GM18511 (cell line): ENCODE results near the gene LHPP.
A peak's percentile ranks its signal among the peaks of the same experiment; 100 is the strongest.
"Not testable (repeated sequence)": the region's sequence is repeated elsewhere in the genome, so short reads cannot be mapped to it uniquely, and the experiment has no call there.

Source experiments
- ATAC-seq: cut with Tn5 transposase; IDR thresholded peaks from one replicate; pipeline ENCODE4 v1.9.1; 2021; ENCODE audit warnings: mild to moderate bottlenecking, moderate library complexity; ENCODE audit not compliant: unreplicated experiment

The LHPP gene

GRCh38 chr10:124604214-124605000 lies 142.8 kb downstream of the LHPP start:
- no peak for ATAC-seq

GRCh38 chr10:124605001-124605370 lies 143.4 kb downstream of the LHPP start:
- ATAC-seq, result no peak

DNA sequence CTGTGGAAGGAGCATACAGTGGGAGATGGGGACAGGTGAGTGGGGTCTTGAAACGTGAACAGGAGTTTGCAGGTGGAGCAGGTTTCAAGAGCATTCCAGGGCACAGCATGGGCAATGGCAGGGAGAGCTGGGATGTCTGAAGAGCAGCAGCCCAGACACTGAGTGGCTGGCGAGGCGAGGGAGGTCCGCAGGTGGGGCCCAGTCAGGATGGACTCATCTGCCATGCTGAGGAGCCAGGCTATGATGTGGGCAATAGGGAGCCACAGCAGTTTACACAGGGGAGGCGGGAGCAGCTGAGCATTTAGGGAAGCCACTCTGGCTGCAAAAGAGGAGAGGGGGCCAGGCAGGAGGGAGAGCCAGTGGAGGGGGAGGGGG lies 143.8 kb downstream of the LHPP start:
- ATAC-seq, result no peak

DNA sequence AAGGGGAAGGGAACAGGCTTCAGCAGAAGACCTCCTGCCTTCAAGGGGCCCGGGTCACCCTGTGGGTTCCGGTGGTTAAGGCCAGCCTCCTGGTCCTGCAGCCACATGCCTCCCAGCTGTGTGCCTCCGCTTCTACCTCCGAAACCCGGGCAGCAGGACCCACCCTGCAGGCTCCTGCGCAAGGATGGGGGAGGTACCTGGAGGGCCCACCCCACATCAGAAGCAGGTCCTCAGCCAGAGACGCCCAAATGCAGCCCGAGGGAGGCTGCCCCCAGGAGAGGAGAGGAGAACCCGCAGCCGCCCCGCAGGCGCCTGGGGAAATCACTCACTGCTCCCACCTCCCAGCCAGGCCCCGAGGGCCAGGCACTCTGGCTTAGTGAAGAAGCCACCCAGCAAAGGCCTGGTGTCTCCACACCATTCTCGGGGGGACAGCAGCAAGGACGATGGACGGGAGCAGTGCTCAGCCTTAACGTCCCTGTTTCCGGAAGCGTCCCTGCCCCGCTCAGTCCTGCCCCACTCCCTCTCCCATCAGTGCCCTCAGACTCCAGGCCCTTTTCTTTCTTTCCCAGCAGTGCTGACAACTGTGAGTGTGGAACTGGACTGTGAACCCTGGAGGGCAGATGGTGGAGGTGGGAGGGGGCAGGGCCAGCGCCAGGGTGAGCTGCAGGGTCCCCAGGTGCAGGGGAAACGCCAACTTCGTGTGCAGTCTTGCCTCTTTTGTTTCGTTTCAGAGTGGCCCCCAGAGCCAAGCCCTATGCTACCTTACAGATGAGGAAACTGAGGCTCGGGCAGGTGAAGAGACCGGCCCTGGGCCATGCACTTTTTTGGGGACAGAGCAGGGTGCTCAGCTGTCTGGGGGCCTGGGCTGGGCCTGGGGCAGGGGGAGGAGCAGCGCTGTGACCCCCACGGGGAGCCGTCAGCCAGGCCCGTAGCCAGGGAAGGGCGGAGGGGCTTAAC lies 144.5 kb downstream of the LHPP start:
- ATAC-seq, result no peak

- ATAC-seq, result no peak
These were observed 145.2 kb downstream of the LHPP start for GRCh38 chr10:124606822-124607221.

GRCh38 chr10:124607693-124608092 lies 146.1 kb downstream of the LHPP start:
- ATAC-seq, result no peak

GRCh38 chr10:124608093-124608721 lies 146.6 kb downstream of the LHPP start:
- no peak for ATAC-seq

DNA sequence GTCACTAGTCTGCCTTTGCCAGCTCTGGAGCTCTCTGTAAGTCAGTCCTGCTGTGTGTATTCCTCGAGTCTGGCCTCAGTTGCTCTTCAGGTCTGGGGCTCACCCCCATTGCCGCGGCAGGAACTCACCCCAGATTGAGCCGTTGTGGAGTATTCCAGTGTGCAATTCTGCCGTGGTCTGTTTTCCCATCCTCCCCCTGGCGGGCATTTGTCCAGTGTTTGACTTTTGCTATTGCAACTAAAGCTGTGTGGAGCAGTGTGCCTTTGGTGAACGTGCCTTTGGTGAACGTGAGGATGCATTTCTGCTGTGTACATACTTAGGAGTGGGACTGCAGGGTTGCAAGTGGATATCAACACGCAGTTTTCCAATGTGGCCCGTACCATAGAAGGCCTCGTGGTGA lies 148.1 kb downstream of the LHPP start:
- no peak for ATAC-seq

GRCh38 chr10:124610186-124610585 lies 148.6 kb downstream of the LHPP start:
- not testable (repeated sequence) for ATAC-seq

DNA sequence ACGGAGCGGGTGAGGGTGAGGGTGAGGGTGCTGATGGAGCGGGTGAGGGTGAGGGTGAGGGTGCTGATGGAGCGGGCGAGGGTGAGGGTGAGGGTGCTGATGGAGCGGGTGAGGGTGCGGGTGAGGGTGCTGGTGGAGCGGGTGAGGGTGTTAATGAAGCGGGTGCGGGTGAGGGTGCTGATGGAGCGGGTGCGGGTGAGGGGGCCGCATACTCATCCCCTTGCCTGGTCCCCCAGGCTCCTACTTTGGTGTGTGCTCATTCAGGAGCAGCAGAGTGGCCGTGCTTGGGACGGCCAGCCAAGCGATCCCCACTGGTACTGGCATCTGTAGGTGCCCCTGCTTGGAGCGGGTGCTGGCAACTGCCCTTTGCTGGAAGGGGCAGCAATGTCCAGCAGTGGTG lies 149.2 kb downstream of the LHPP start:
- ATAC-seq, result not testable (repeated sequence)

- ATAC-seq, result no peak
These were observed 150.1 kb downstream of the LHPP start for GRCh38 chr10:124611738-124612137.

DNA sequence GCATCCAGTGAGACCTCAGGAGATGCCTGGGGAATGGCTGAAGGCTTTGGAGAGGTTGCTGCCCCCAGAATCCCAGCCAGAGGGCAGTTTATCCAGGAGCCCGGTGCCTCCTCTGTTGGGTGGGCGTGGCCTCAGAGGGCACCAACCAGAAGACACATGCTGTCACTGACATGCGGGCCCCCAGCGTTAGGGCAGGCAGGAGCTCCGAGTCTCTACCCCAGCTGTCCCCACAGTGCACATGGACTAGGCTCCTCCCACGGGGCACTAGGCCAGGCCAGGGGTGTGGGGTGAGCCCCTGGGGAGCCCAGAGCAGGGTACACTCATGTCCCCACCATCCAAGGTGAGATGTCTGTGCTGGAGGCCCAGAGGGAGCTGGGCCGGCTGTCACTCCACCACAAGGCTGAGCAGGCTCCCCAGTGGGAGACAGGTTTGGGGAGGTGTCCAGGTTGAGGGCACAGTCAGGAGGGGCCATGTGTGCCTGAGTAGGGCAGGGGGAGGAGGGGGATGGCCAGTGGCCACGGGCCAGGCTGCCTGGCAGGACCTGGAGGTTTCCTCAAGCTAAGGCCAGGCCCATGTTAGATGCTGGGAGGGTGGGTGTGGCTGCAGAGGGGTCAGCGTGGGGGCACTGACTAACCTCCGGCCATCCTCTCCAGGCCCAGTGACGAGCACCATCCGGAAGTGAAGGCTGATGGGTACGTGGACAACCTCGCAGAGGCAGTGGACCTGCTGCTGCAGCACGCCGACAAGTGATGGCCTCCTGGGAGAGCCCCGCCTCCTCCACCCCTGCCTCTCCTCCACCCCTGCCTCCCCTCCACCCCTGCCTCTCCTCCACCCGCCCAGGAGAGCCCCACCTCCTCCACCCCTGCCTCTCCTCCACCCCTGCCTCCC lies 151.2 kb downstream of the LHPP start:
- no peak for ATAC-seq

- peak; percentile 66 for ATAC-seq
These were observed 152.5 kb downstream of the LHPP start for GRCh38 chr10:124614003-124614659.

- ATAC-seq, result no peak
These were observed 153.6 kb downstream of the LHPP start for GRCh38 chr10:124615259-124615658.

DNA sequence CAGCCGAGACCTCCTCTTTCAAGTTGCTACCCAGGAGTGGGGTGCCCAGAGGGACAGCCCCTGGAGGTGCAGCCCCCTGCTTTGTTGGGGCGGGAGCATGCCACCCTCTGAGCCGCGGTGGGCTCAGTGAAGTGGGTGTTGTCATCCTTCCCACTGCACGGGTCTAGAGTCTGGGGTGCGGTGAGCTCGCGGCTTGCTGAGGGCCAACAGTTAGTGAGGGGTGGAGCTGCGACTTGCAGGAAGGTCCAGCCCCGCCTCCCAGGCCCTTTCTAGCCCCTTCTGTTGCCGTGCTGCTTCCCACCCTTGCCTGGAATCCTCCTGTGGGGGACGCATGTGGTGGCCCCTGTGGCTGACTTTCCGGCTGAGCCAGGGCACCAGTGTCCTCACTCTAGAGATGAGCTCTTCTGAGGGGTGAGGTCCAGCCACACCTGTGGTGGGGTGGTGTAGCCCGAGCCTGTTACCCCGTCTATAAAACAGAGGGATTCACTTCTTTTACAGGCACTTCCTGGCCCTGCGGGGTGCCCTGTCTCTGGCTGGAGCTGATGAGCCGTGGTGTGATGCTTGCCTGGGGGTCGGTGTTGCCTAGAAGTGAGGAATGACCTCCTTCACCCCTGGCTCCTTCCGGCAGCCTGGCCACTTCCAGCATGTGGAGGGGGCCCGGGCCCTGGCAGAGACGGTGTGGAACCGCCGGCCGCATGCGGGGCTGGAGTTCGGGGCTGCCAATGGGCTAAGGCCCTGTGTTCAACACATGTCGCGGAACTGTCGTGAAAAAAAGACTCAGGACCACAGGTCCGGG lies 154.6 kb downstream of the LHPP start:
- ATAC-seq, result no peak

DNA sequence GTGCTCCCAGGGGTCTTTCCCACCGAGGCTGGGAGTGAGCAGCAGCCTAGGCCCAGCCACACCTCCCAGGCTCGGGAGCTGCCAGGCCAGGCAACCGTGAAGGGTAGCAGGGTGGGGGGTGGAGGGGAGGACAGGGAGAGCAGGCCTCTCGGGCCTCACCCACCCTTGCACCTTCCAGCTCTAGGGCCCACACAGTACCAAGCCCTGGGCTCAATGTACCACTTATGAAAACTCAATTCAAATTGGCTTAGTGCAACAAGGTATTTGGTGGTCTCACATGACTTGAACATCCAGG lies 155.2 kb downstream of the LHPP start:
- ATAC-seq, result no peak

DNA sequence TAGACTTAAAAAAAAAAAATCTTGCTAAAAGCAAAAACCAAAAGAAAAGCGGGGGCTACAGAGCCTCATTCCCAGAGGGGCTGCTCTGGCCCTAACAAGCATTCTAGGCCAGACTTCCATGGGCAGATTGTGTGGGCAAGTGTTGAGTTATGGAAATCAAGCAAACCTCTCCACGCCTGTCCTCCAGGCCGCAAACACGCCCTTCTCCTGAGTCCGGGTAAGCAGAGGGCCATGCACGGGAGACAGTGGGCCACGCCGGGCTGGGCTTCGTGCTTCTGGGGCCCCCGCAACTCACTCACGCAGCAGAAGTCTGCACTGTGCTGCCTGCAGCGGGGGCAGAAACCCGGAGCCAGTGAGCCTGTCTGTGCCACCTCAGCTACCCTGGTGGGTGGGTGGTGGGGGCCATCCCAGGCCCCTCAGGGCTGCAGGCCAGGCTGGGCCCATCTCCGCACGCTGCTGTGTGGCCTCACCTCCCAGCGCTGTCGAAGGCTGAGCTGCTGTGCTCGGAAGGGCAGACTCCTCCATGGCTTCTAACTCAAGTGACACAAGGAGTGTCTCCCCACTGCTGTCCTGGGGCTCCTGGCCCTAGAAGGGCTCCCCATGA lies 156.9 kb downstream of the LHPP start:
- no peak for ATAC-seq

GRCh38 chr10:124619195-124619594 lies 157.6 kb downstream of the LHPP start:
- peak; percentile 50 for ATAC-seq
